Measurements from ENCODE around the gene KRTAP5-5.
"Not testable (repeated sequence)": the region's sequence is repeated elsewhere in the genome, so short reads cannot be mapped to it uniquely, and the experiment has no call there.

DNA sequence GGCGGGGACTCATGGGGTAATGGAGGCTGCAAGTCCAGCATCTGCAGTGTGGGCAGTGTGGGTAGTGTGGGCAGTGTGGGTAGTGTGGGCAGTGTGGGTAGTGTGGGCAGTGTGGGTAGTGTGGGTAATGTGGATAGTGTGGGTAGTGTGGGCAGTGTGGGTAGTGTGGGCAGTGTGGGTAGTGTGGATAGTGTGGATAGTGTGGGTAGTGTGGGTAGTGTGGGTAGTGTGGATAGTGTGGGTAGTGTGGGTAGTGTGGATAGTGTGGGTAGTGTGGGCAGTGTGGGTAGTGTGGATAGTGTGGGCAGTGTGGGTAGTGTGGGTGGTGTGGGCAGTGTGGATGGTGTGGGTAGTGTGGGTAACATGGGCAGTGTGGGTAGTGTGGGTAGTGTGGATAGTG lies 40.9 kb downstream of the KRTAP5-5 start:
- TF ChIP-seq, protein P1, sequence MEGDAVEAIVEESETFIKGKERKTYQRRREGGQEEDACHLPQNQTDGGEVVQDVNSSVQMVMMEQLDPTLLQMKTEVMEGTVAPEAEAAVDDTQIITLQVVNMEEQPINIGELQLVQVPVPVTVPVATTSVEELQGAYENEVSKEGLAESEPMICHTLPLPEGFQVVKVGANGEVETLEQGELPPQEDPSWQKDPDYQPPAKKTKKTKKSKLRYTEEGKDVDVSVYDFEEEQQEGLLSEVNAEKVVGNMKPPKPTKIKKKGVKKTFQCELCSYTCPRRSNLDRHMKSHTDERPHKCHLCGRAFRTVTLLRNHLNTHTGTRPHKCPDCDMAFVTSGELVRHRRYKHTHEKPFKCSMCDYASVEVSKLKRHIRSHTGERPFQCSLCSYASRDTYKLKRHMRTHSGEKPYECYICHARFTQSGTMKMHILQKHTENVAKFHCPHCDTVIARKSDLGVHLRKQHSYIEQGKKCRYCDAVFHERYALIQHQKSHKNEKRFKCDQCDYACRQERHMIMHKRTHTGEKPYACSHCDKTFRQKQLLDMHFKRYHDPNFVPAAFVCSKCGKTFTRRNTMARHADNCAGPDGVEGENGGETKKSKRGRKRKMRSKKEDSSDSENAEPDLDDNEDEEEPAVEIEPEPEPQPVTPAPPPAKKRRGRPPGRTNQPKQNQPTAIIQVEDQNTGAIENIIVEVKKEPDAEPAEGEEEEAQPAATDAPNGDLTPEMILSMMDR (IDR thresholded peaks at IDR 0.05; ENCODE audit: poor library complexity, severe bottlenecking) = not testable (repeated sequence)
- TF ChIP-seq EZH2 (IDR thresholded peaks at IDR 0.05; ENCODE audit: borderline replicate concordance, insufficient read depth, low read length, poor library complexity, severe bottlenecking) = not testable (repeated sequence)
